K562 (cell line): ENCODE data around the gene CCNO. TPM values are rescaled to one million over a fixed set of nuclear protein-coding genes. Genes with fewer than 3 reads are reported as not detected.

Experiments used
- HDAC1 ChIP-seq, 2 experiments: fragments of 450-650 bp; IDR thresholded peaks; 2 replicates each; pipeline ENCODE4 v1.6.1; 2016 to 2017; ENCODE audit warnings: inconsistent platforms in 1 of 2, mild to moderate bottlenecking in 1 of 2, moderate library complexity in 1 of 2
- KAT7 ChIP-seq: sonication (generic); formaldehyde crosslinking; IDR thresholded peaks from 2 replicates; pipeline ENCODE4 v1.8.0; 2022; ENCODE audit warnings: missing genetic modification reagents, mild to moderate bottlenecking, borderline replicate concordance
- NCOA1 ChIP-seq: fragments of 450-650 bp; IDR thresholded peaks from 2 replicates; pipeline ENCODE4 v1.6.1; 2016; ENCODE audit warnings: low read depth
- NFE2 ChIP-seq: IDR thresholded peaks from 2 replicates; pipeline ENCODE4 v1.6.1; 2014; ENCODE audit warnings: antibody characterized with exemption, low read depth
- NONO ChIP-seq, 2 experiments: fragments of 200-400 bp in 1 of 2; fragments of 450-650 bp in 1 of 2; formaldehyde crosslinking in 1 of 2; IDR thresholded peaks; 2 replicates each; pipeline ENCODE4 v1.6.1; 2017; ENCODE audit warnings: low read depth in 2 of 2, mild to moderate bottlenecking in 2 of 2, moderate library complexity in 2 of 2, low read length in 1 of 2
- PRPF4 ChIP-seq: fragments of 200-400 bp; formaldehyde crosslinking; IDR thresholded peaks from one replicate; pipeline ENCODE4 v1.6.1; 2017; ENCODE audit warnings: low read length, low read depth, mild to moderate bottlenecking; ENCODE audit not compliant: insufficient read depth, poor library complexity, severe bottlenecking
- RBFOX2 ChIP-seq: fragments of 200-400 bp; formaldehyde crosslinking; IDR thresholded peaks from 2 replicates; pipeline ENCODE4 v1.6.1; 2017; ENCODE audit warnings: low read depth, mild to moderate bottlenecking, low read length, moderate library complexity
- SMARCA4 ChIP-seq: fragments of 450-650 bp; IDR thresholded peaks from 2 replicates; pipeline ENCODE4 v1.6.1; 2016
- SREBF2 ChIP-seq: sonication (generic); formaldehyde crosslinking; IDR thresholded peaks from 2 replicates; pipeline ENCODE4 v1.4.0; 2020; ENCODE audit warnings: mild to moderate bottlenecking, missing genetic modification reagents
- STAG1 ChIP-seq: sonication (generic); formaldehyde crosslinking; IDR thresholded peaks from 2 replicates; pipeline ENCODE4 v1.5.0; 2020; ENCODE audit warnings: missing genetic modification reagents, borderline replicate concordance
- TBL1XR1 ChIP-seq, 2 experiments: IDR thresholded peaks; 2 replicates each; pipeline ENCODE4 v1.6.1; 2012; ENCODE audit warnings: improper control_type of control experiment in 2 of 2, low read length in 2 of 2, mild to moderate bottlenecking in 1 of 2
- ZNF384 ChIP-seq: IDR thresholded peaks from 2 replicates; pipeline ENCODE4 v1.6.1; 2012; ENCODE audit warnings: low read depth, low read length, improper control_type of control experiment
- ZNF431 ChIP-seq: sonication (generic); formaldehyde crosslinking; IDR thresholded peaks from 2 replicates; pipeline ENCODE4 v1.8.0; 2022; ENCODE audit warnings: mild to moderate bottlenecking, missing genetic modification reagents
- ZNF445 ChIP-seq: fragments of 250-450 bp; sonication (Bioruptor Pico); IDR thresholded peaks from 2 replicates; pipeline ENCODE4 v1.4.0; 2020; ENCODE audit warnings: low read depth, mild to moderate bottlenecking, moderate library complexity
- ZNF76 ChIP-seq: fragments of 250-450 bp; sonication (Bioruptor Pico); IDR thresholded peaks from 2 replicates; pipeline ENCODE4 v1.4.0; 2020; ENCODE audit warnings: mild to moderate bottlenecking, moderate library complexity, borderline replicate concordance
- ZNF785 ChIP-seq: fragments of 250-450 bp; sonication (Bioruptor Pico); IDR thresholded peaks from 2 replicates; pipeline ENCODE4 v1.4.0; 2020; ENCODE audit warnings: mild to moderate bottlenecking
- ZSCAN32 ChIP-seq: fragments of 450-650 bp; formaldehyde crosslinking; IDR thresholded peaks from 2 replicates; pipeline ENCODE4 v1.4.0; 2020; ENCODE audit warnings: mild to moderate bottlenecking, moderate library complexity
- polyA plus RNA-seq, 8 experiments: library from polyadenylated mRNA; depleted of rRNA in 4 of 8; stranded (reverse) in 5 of 8; unstranded in 3 of 8; fragments of >200 nt; fragmentation: Nextera tagmentation in 2 of 8; fragmentation: Illumina TruSeq in 1 of 8; extraction: Ambion mirVana in 2 of 8; extraction: Trizol in 1 of 8; gene quantifications; 2 replicates each; pipeline versions ENCODE4 v1.2.1 to v1.2.3, GENCODE V29; 2011 to 2014; ENCODE audit warnings: inconsistent platforms in 1 of 8, missing spikeins in 1 of 8
- total RNA-seq, 7 experiments: library from RNA; depleted of rRNA in 6 of 7; stranded (reverse); fragments of >200 nt in 6 of 7; fragmentation: Illumina TruSeq in 2 of 7; extraction: Trizol in 2 of 7; gene quantifications; 2 replicates each; pipeline versions ENCODE4 v1.2.1 to v1.2.3, GENCODE V29; 2011 to 2021; ENCODE audit warnings: low replicate concordance in 1 of 7
- TF ChIP-seq, protein P1 (sequence below): fragments of 450-650 bp; IDR thresholded peaks from one replicate; pipeline ENCODE4 v1.6.1; 2018; ENCODE audit warnings: mild to moderate bottlenecking, moderate library complexity; ENCODE audit not compliant: partially characterized antibody
- TF ChIP-seq, protein P2 (sequence below): fragments of 450-650 bp; IDR thresholded peaks from 2 replicates; pipeline ENCODE4 v1.6.1; 2016
- TF ChIP-seq, protein P3 (sequence below): fragments of 250-450 bp; sonication (Bioruptor Pico); IDR thresholded peaks from 2 replicates; pipeline ENCODE4 v1.5.0; 2021; ENCODE audit warnings: mild to moderate bottlenecking, moderate library complexity
- TF ChIP-seq, protein P4 (sequence below): fragments of 250-450 bp; sonication (Bioruptor Pico); IDR thresholded peaks from 2 replicates; pipeline ENCODE4 v1.8.0; 2022; ENCODE audit warnings: inconsistent platforms, mild to moderate bottlenecking, moderate library complexity, borderline replicate concordance

The CCNO gene
- total and polyA plus RNA-seq, 9 of the 15 experiments (the other 6 are each of a cell fraction or from before 2014, with no cell fraction given) = 0.08 to 3.1 (median 0.29) TPM

DNA sequence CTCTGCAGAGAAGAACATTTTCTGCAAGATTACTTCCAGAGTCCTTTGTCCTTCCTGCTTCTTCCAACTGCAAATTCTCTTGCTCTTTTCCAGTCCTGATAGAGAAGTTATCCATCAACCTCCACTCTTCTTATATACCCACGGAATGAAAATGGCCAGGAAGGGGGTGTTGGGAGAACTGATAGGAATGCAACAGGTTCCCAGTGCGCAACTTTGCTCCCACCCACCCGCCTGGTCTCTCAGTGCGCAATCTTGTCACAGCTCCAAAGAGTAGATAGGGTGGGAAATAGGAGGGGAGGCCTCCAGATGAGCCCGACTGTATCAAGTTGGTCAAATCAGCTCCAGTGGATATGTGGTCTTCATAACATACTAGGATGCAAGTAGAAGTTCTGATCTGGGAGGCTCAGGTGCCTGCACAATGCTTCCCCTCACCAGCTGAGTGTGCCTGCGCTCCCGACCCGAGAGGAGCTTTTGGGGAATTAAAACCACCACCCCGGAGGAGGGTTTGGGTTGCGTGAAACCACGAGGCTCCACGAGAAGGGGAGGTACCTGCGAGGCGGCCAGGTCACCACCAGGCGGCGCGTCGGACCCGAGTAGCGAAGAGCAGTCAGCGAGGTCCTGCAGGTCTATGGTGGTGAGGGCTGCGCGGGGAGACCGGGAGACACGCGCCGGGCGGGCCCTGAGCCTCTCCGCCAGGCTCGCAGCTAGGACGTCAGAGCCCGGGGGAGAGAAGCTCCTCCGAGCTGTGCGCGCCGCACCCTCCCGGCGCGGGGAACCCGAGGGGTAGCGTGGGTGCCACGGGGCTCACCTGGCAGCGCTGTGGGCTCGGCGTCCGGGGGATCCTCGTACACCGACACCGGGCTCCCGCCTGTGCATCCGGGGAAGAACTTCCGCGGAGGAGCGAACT, 7.1 kb downstream of the CCNO start (continued):
- TF ChIP-seq HDAC1 (IDR thresholded peaks at IDR 0.05) (no peak), STAG1 (CRISPR knock-in tag) (peak; percentile 72; the same call in 1 of the 2 replicates), RBFOX2 (peak; percentile 72), SREBF2 (CRISPR knock-in tag) (no peak), ZNF76 (CRISPR knock-in tag) (no peak), ZNF785 (no peak), NONO (IDR thresholded peaks at IDR 0.05; ENCODE audit: low read depth in 2 of 2, low read length in 1 of 2) (no peak), ZNF384 (peak; percentile 39; the same call in 1 of the 2 replicates), ZNF445 (CRISPR knock-in tag) (no peak), PRPF4 (no peak), ZNF431 (CRISPR knock-in tag) (no peak; the same call in 1 of the 2 replicates), SMARCA4 (no peak), KAT7 (CRISPR knock-in tag) (no peak), ZSCAN32 (CRISPR knock-in tag) (no peak), TBL1XR1 (IDR thresholded peaks at IDR 0.05; ENCODE audit: low read length in 2 of 2) (no peak), NCOA1 (no peak), NFE2 (no peak)
- TF ChIP-seq, protein P1, sequence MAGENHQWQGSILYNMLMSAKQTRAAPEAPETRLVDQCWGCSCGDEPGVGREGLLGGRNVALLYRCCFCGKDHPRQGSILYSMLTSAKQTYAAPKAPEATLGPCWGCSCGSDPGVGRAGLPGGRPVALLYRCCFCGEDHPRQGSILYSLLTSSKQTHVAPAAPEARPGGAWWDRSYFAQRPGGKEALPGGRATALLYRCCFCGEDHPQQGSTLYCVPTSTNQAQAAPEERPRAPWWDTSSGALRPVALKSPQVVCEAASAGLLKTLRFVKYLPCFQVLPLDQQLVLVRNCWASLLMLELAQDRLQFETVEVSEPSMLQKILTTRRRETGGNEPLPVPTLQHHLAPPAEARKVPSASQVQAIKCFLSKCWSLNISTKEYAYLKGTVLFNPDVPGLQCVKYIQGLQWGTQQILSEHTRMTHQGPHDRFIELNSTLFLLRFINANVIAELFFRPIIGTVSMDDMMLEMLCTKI = no peak
- TF ChIP-seq, protein P2, sequence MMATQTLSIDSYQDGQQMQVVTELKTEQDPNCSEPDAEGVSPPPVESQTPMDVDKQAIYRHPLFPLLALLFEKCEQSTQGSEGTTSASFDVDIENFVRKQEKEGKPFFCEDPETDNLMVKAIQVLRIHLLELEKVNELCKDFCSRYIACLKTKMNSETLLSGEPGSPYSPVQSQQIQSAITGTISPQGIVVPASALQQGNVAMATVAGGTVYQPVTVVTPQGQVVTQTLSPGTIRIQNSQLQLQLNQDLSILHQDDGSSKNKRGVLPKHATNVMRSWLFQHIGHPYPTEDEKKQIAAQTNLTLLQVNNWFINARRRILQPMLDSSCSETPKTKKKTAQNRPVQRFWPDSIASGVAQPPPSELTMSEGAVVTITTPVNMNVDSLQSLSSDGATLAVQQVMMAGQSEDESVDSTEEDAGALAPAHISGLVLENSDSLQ = no peak
- TF ChIP-seq, protein P3, sequence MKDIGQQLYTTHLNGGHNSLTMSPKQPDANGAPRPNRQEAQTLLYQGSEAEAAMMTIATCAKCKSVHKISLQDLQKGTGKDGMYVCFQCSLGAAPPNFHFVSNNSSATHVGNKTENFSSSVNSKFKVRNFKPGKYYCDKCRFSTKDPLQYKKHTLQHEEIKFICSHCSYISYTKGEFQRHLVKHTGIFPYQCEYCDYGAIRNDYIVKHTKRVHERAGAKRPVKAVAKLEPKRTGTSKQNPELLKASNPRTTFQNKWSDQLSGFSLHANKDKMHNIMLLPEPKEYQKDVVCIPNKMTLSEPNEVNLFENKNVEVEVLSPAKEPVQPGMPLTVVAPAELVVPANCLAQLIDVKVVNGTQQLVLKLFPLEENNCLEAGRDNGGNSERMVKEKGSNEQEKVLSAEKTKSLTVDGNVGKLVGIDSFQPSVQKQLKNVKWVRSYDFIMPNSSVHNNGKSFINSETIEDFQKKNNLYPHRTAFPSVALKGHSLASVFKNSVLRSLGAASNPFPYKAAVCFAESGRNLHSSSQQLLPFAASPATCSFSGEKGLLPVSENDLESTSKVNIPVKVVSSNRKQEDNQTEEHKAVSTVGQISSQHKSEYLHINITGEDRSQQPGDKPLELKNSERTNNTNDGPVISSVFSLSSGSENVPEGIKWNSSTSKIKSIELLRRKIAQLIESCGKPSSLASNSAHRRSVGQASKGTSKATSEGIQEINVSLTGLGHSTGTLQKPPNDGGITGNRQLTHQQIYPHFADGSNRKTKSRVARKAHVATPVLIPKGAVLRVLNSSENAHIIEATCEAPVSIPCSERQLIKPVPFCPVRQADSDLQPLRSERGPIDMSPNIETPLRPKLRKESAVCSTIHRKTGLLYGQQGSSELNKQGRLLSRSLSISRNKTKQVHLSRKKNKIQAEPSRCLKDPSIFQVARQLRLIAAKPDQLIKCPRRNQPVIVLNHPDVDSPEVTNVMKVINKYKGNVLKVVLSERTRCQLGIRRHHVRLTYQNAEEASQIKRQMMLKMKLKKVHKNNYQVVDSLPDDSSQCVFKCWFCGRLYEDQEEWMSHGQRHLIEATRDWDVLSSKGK = no peak
- TF ChIP-seq, protein P4, sequence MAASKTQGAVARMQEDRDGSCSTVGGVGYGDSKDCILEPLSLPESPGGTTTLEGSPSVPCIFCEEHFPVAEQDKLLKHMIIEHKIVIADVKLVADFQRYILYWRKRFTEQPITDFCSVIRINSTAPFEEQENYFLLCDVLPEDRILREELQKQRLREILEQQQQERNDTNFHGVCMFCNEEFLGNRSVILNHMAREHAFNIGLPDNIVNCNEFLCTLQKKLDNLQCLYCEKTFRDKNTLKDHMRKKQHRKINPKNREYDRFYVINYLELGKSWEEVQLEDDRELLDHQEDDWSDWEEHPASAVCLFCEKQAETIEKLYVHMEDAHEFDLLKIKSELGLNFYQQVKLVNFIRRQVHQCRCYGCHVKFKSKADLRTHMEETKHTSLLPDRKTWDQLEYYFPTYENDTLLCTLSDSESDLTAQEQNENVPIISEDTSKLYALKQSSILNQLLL = no peak
